Gastrocnemius medialis (tissue), 4 donors: ENCODE data around the gene TCP10L.

Experiments
- CTCF ChIP-seq, 5 experiments: fragments of 450-650 bp in 3 of 5; fragments of 200-600 bp in 2 of 5; sonication (generic) in 2 of 5; IDR thresholded peaks in 4 of 5; conservative IDR thresholded peaks in 1 of 5; 1 replicate in 4 of 5; 2 replicates in 1 of 5; pipeline ENCODE4 v1.5.1; 2016 to 2019; ENCODE audit warnings: antibody characterized with exemption in 5 of 5, mild to moderate bottlenecking in 3 of 5, moderate library complexity in 3 of 5
- POLR2A ChIP-seq, 2 donors: fragments of 450-650 bp; IDR thresholded peaks; one replicate each; pipeline ENCODE4 v1.6.1; 2017; ENCODE audit warnings: antibody characterized with exemption in 2 of 2, mild to moderate bottlenecking in 2 of 2, moderate library complexity in 2 of 2

GRCh38 chr21:32603131-32603530 lies 17.8 kb upstream of the TCP10L start:
- TF ChIP-seq CTCF (IDR thresholded peaks at IDR 0.05 in 4 of 5, conservative IDR thresholded peaks at IDR 0.05 in 1 of 5) (no peak), POLR2A (IDR thresholded peaks at IDR 0.05) (no peak)
